ENCODE results near the gene CEP192.

Gene CEP192

DNA sequence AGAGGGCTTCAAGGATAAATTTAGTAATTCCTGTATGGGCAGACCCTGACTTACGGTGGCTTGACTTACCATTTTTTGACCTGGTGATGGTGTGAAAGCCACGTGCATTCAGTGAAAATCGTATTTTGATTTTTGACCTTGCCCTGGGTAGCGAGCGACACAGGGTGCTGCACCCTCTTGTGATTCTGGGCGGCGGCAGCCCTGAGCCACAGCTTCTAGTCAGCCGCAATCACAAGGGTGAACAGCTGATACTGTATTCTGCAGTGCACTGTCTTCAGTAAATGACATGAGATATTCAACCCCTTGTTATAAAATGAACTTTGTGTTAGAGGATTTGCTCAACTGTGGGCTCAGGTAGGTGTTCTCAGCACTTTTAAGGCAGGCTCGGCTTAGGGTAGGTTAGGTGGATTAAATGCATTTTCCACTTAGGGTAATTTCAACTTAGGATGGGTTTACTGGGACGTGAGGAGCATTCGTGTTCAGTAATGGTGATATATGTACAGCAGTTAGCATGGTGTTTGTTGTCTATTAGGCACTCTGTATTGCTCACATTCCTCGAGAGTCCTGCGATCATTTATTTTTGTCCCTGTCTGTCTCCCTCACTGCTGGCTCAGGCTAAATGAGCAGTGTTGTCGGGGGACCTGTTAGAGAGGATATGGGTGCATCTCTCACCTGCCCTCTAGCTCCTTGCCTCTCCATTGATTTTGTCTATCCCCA lies 109.9 kb downstream of the CEP192 start:
- no peak for DNase-seq (ENCODE audit: low read depth in 1 of 2, low spot score in 1 of 2)

DNA sequence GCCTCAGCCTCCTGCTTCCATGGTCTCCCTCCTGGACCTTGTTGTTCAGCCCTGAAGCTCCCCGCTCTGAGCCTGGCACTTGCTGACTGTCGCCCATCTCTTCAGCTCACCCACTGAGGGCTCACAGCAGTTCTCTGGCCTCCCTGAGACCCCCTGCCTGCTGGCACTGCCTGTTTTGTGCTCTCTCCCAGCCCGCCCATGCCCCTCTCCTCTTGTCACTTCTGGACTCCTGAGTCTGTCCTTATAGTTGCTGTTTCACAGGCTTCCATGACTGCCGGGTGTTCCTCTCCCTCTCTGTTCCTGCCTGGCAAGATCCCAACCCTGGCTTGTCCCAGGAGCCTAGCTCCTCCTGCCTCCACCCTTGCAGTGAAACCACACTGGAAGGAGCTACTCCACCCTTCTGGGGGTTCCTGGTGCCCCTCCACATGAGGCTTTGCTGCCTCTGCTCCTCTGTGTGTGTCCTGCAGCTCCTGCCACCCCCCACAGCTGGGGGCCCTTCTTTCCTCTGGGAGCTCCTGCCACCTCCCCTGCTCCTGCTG lies 110.6 kb downstream of the CEP192 start:
- DNase-seq (ENCODE audit: low read depth in 1 of 2, low spot score in 1 of 2) = no peak

DNA sequence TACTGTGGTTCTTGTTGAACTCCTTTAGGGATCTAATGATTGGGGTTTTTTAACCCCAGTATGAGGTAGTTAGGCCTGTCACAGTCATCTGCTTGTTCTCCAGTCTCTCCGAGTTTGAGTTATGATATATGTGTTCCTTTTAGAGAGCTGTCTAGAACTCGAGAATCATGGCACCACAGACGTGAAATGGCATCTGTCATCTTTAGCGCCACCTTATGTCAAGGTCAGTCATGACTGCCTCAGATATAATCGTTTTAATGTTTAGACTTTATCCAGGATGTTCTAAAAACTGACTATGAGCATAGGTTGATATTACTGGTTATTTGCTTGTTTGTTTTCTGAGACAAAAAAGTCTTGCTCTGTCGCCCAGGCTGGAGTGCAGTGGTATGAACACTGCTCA lies 112.2 kb downstream of the CEP192 start:
- no peak for DNase-seq (ENCODE audit: low read depth in 1 of 2, low spot score in 1 of 2)

DNA sequence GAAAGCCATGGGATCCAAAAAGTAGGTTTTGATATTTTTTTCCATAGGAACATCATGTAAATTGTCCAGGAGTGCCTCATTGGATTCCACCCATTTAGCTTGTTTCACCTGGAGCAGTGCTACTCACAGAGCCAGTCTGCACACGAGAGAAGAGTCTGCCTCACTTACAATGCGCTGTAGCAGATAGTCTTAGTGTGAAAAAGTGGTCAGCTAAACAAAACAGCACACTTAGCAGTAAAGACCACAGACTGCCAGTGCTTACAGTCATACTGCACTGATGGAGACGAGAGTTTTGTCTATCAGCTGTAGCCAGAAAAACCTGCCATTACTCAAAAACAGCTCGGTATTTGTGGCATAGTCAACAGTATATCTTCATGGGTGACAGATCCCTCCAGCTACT lies 113.9 kb downstream of the CEP192 start:
- DNase-seq (ENCODE audit: low read depth in 1 of 2, low spot score in 1 of 2) = no peak

DNA sequence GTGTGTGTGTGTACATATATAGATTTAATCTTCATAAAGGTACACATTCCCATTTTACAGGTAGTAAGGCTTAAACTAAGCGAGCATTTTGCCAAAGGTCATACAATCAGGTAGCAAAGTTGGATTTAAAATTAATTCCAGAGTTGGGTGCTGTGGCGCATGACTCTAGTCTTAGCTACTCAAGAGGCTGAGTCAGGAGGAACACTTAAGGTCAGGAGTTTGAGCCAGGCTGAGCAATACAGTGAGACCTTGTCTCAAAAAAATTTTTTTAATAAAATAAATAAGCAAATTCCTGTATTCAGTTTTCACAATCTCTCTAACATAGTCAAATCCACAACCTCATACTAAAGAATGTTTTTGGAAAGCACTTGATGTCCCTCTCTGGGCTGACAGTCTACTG lies 115.9 kb downstream of the CEP192 start:
- no peak for DNase-seq (ENCODE audit: low read depth in 1 of 2, low spot score in 1 of 2)

DNA sequence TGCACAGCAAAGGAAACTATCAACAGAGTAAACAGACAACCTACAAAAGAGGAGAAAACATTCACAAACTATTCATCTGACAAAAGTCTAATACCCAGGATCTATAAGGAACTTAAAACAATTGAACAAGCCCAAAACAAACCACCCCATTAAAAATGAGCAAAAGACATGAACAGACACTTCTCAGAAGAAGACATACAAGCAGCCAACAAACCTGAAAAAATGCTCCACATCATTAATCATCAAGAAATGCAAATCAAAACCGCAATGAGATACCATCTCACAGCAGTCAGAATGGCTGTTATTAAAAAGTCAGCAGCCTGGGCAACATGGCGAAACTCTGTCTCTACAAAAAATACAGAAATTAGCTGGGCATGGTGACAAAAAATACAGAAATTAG lies 117.2 kb downstream of the CEP192 start:
- DNase-seq (ENCODE audit: low read depth in 1 of 2, low spot score in 1 of 2) = no peak

DNA sequence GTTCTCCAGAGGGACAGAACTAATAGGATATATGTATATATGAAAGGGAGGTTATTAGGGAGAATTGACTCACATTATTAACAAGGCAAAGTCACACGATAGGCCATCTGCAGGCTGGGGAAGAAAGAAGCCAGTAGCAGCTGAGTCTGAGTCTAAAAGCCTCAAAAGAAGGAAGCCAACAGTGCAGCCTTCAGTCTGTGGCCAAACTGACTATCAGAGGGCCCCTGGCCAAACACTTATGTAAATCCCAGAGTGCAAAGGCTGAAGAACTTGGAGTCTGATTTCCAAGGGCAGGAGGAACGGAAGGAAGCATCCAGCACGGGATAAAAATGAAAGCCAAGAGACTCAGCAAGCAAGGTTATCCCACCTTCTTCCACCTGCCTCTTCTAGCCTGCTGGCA lies 119.4 kb downstream of the CEP192 start:
- DNase-seq (ENCODE audit: low read depth in 1 of 2, low spot score in 1 of 2) = no peak

DNA sequence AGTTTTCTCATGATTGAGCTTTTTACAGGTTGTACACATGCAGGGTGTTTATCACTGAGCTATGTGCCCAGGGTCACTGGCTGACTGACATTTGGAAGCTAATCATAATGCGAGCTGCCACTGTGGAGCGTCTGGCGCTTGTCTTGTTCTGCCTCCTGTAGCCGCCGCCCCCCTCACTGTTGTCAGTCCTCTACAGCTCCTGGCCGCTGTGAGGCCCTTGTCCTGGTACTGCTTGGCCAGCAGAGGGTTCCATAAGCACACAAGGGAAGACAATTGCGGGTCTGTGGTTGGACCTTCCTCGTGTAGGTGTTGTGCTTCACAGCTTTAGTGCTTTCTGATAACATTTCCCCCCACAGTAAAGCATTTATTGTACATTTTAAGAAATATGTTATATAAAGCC lies 121.8 kb downstream of the CEP192 start:
- DNase-seq (ENCODE audit: low read depth in 1 of 2, low spot score in 1 of 2) = no peak

DNA sequence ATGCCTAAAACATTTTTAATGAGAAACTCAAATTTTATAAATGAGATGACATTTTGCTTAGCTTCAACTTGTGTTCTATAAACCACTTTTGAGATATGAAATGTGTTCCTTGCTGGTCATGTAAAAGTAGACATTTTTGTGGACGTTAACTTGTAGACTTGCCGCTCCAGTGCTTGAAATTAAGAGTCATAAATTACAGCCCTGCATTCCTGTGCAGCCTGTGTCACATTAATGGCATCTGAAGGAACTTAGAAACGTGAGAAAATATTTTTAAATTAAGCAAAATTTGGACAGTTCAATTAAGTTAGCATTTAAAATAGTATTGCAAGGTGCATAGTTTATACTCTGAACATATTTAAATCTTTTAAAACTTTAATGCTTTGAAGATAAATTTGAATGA lies 129.1 kb downstream of the CEP192 start:
- no peak for DNase-seq (ENCODE audit: low read depth in 1 of 2, low spot score in 1 of 2)

DNA sequence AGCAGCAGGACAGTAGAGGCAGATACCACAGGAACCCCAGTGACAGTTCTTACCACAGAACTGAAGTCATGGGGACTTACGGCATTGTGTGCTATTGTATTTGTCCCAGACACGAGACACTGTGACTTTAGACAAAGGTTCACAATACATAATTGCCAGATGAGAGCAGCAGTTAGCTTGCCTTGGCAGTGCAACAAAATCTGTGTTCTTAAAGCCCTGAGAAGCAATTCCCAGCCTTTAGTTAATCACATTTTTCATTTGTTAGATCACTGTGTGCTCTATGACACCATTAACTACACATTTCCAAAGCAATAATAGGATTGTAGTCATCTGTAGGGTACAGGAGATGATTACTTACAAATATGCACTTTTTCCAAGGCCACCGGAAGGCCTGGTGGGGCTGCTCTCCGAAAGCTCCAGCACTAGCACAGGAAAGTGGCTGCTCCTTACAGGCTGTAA lies 129.8 kb downstream of the CEP192 start:
- DNase-seq (ENCODE audit: low read depth in 1 of 2, low spot score in 1 of 2) = no peak

DNA sequence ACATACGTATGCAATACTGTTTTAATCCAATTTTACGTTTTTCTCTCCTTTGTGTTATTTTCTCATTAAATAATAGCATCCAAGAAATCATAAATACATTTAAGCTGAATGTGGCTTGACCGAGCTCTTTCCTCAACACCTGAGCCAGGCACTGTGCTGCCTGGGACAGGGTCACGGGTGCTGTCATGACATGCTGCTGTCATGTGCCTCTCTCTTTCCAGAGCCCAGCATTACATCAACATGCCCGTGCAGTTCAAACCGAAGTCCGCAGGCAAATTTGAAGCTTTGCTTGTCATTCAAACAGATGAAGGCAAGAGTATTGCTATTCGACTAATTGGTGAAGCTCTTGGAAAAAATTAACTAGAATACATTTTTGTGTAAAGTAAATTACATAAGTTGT lies 133.2 kb downstream of the CEP192 start:
- DNase-seq (ENCODE audit: low read depth in 1 of 2, low spot score in 1 of 2) = no peak

DNA sequence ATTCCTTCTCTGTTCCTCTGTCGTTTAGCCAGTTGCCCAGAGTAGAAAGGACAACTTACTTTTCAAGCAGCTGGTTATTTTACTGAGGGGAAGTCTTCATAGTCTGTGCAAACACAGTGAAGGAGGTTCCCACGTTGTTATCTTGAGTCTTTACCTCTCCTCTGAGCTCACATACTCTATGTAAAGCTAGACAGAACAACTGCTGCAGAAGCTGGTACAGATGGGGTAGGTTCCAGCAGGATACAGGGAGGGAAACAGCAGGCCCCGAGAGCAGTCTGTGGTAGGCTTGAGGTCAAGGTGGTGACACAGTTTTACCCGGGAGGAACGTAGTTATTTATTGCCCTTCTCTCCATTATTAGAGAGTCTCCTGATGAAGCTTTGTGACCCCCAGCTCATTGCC lies 134.0 kb downstream of the CEP192 start:
- DNase-seq (ENCODE audit: low read depth in 1 of 2, low spot score in 1 of 2) = no peak

DNA sequence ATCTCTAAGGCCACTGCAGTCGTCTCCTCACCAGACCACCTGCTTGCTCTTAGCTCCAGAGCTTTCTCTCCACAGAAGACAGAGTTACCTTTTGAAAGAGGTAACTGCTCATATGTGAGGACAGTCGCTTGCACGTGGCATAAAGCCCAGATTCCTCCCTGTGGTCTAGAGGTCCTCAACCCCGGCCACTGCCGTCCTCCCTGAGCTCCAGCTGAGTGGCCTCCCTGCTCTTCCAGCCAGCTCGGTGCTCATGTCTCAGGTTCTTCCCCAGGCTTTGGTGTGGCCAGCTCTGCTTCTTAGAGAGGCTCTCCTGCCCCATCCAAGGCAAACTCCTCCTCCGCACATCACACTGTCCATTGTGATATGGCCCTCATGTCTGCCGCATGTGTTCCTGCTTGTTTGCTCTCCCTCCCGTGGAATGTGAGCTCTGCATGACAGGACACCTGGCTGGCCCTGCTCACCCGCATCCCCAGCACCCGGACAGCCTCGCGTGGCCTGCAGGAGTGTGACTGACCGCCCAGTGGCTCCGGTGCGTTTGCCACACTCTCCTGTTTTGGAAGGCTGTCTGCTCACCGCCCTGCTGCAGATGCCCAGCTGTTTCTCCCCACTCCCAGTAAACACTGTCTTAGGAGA lies 135.9 kb downstream of the CEP192 start:
- DNase-seq (ENCODE audit: low read depth in 1 of 2, low spot score in 1 of 2) = no peak

DNA sequence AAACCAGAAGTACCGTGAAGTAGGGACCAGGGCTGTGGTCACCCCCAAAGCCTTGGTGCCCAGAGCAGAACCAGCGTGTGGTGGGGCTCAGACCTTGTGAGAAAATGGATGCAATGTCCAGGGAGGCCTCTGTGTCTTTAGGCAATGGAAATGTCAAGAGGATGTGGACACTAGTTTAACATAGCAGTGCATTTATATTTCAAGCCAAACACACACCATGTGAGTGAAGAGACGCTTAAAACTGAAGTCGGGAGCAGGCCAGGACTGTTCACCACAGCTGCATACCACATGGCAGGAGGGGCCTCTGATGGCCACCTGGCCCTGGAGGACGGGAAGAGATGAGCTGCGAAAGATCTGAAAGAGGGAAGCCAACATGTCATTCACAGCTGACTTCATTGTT lies 140.1 kb downstream of the CEP192 start:
- no peak for DNase-seq (ENCODE audit: low read depth in 1 of 2, low spot score in 1 of 2)

DNA sequence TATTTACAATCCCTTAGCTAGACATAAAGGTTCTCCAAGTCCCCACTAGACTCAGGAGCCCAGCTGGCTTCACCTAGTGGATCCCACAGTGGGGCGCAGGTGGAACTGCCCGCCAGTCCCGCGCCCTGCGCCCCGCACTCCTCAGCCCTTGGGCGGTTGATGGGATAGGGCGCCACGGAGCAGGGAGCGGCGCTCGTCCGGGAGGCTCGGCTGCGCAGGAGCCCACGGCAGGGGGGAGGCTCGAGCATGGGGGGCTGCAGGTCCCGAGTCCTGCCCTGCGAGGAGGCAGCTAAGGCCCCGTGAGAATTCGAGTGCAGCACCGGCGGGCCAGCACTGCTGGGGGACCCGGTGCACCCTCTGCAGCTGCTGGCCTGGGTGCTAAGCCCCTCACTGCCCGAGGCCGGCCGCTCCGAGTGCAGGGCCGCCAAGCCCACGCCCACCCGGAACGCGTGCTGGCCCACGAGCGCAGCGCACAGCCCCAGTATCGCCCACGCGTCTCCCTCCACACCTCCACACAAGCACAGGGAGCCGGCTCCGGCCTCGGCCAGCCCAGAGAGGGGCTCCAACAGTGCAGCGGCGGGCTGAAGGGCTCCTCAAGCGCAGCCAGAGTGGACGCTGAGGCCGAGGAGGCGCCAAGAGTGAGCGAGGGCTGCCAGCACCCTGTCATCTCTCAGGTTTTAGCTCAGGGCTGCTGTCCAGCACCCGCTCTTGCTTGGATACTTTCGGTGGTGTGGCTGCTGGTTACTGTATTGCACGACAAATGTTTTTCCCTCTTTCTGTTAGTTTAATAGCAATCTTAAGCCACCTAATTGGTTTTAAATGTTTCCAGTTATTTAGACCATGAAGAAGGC lies 143.6 kb downstream of the CEP192 start:
- no peak for DNase-seq (ENCODE audit: low read depth in 1 of 2, low spot score in 1 of 2)

DNA sequence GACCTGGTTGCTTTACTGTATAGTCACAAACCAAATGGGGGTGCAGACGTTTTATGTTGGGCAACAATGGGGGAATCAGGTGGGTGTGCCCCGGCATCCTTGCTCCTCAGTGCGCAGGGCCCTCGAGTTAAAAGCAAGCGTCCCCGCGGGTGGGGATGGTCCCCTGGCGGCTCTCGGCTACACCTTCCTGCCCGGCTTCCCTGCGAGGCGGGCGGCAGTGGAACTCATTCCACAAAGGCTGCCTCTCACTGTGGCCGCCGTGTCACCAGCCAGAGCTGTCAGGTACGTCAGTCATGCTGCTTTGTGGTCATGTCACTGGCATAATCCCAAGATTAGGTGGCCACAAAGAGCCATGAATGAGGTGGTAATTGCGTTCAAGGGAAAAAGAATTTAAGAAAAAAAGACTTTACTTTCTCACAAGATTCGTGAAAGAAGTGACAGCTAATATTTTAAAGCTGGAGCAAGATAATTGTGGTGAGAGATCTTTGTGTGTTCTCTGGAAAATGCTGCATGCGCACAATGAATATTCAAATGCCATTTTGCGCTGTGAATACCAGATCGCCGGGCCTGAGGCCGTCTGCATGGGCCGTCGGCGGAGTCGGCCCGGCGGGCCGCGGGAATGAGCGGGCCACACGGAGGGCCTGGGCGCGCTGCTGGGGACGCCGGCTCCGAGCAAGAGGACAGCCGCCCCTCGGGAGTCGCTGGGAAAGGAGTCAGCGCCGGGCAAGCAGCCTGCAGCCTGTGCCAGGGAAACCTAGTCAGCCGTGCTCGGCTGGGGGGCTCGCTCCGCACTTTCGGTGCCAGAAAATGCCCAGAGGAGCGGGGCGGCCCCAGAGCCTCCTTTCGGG lies 145.1 kb downstream of the CEP192 start:
- DNase-seq (ENCODE audit: low read depth in 1 of 2, low spot score in 1 of 2) = no peak

DNA sequence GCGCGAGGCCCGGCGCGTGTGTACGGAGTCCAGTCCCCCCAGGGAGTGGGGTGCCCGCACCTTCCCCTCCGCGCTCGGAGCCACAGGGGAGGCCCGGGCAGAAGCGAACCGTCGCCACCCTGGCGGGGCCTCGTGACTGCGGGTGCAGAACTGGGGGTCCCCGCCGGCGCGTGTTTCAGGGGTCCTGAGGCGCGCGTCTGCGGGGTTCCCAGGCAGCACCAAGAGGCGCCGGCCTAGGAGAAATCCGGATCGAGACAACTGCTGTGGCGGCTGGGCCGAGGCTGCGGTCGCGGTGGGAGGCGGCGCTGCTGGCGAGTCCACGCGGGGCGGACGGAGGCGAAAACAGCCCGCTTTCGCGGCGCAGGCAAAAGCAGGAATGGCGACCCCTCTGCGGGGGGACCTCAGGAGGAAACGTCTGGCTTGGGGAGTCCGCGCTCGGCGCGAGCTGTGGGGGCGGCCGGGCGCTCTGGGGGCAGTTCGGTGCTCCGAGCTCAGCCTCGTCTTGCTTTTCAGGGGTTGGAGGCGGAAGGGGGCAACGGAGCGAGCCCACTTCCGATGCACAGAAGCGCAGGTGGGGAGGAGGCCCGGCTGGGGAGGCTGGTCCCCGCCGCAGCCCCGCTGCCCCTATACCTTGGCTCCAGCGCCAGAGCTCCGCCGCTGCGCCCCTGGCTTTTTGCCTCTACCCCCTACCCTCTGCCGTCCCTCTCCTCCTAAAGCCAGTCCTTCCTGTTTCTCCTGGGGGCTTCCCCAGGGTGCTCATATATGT lies 145.9 kb downstream of the CEP192 start:
- no peak for DNase-seq (ENCODE audit: low read depth in 1 of 2, low spot score in 1 of 2)

DNA sequence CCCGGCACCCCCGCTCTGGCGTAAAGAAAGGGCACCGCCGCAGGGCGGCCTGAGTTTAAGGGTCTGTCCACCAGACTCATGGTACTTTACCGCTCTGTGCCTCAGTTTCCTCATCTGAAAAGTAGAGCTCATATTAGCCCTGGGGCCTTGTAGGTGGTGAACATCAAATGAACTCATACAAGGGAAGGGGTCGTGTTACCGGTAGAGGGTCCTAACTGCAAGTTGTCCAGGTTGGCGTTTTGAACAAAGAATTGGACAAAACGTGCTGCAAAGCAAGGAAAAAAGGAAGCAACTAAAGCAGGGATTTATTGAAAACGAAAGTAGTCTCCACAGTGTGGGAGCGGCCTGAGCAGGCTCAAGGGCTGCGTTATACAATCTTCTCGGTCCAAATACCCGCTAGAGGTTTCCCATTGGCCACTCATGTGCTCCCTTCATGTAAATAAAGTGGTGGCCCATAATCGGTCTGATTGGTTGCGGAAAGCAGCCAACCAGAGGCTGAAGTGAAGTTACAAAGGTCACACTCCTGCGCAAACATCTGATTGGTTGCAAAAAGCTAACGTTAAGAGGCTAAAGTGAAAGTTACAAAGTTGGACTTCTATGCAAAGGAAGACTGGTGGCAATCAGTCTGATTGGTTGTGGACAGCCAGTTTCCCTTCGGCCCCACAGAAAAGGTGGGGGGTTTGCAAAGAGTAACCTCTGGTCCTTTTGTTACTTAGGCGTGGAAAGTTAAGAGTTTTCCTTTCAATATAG lies 146.7 kb downstream of the CEP192 start:
- DNase-seq (ENCODE audit: low read depth in 1 of 2, low spot score in 1 of 2) = peak in 1 of 2 donors; percentile 39

DNA sequence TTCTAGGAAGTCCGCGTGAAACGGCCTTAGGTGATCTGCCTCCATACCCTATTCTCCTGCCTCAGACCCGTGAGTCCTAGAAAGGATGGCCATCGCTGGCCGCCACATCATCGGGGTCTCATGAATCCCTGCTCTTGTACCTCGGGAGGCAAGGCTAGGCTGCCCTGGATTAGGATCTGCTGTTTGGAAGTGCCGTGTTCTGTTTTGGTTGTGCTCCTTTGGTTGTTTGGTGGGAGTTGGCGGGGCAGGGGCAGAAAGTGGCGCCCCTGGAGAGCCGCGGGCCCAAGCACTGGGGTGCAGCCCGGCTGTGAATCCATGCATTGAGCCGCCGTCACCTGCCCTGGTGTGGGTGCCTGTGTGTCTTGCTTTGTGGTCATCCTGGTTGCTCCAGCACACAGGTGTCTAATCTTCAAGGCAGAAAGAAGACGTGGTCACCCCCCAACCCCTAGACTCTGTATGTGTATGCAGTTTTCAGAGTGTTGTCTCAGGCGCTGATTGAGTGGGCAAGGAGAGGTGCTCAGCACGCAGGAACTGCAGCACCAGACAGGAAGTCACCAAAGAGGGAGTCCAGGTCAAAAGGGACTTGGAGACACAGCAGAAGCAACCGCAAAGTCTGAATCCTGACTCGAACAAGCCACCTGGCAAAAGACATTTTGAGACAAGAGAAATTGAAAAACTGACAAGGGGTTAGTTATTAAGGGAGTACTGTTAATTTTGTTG lies 147.4 kb downstream of the CEP192 start:
- DNase-seq (ENCODE audit: low read depth in 1 of 2, low spot score in 1 of 2) = no peak

Data from stimulated activated CD4-positive, alpha-beta T cell treated with anti-CD3 and anti-CD28 coated beads, Interleukin-15, amount 100 ng/mL, for 1 hour (primary cell).